Mammary epithelial cell (primary cell): ENCODE measurements around the gene FOXN3.

Source experiments
- CTCF ChIP-seq, 2 donors: IDR thresholded peaks in 1 of 2; conservative IDR thresholded peaks in 1 of 2; 2 replicates each; pipeline ENCODE4 v1.5.1; 2011 to 2012; ENCODE audit warnings: inconsistent platforms in 2 of 2, low read length in 2 of 2, mild to moderate bottlenecking in 2 of 2, control low read depth in 1 of 2, low read depth in 1 of 2; ENCODE audit not compliant: insufficient read depth in 1 of 2; ENCODE audit errors: extremely low read depth in 1 of 2
- EZH2 ChIP-seq: IDR thresholded peaks from 2 replicates; pipeline ENCODE4 v1.6.1; 2012; ENCODE audit warnings: low read length, inconsistent platforms, borderline replicate concordance

- TF ChIP-seq CTCF (conservative IDR thresholded peaks at IDR 0.05 in 1 of 2, IDR thresholded peaks at IDR 0.05 in 1 of 2; ENCODE audit: extremely low read depth in 1 of 2, insufficient read depth in 1 of 2, low read depth in 1 of 2, low read length in 2 of 2) (no peak), EZH2 (no peak)
Measured at GRCh38 chr14:89175881-89176799, 240.9 kb downstream of the FOXN3 start.
